CD14-positive monocyte (primary cell): ENCODE data around the gene DAB2. TPM values are rescaled to one million over a fixed set of nuclear protein-coding genes. Genes with fewer than 3 reads are reported as not detected.

ENCODE experiments used
- DNase-seq, 3 donors: peaks; one replicate each; pipeline ENCODE4 v3.0.0-alpha.2; 2011 to 2022
- H2AFZ ChIP-seq: 2 replicates; pipeline ENCODE4 v1.6.0; 2012; ENCODE audit warnings: mild to moderate bottlenecking, low read depth, low read length, inconsistent platforms; ENCODE audit not compliant: insufficient read depth, poor library complexity, severe bottlenecking
- H3K27ac ChIP-seq, 2 donors: 1 replicate in 1 of 2; 2 replicates in 1 of 2; pipeline ENCODE4 v1.5.1; 2012 to 2013; ENCODE audit warnings: low read length in 2 of 2, control low read depth in 1 of 2, inconsistent platforms in 1 of 2, low read depth in 1 of 2, mild to moderate bottlenecking in 1 of 2
- H3K27me3 ChIP-seq, 2 donors: one replicate each; pipeline versions ENCODE4 v1.6.0 to v1.6.1; 2011 to 2013; ENCODE audit warnings: low read length in 2 of 2; ENCODE audit not compliant: control insufficient read depth in 2 of 2, insufficient read depth in 2 of 2
- H3K36me3 ChIP-seq, 2 donors: replicated peaks in 1 of 2; 1 replicate in 1 of 2; 2 replicates in 1 of 2; pipeline versions ENCODE4 v1.5.1 to v1.6.1; 2012 to 2013; ENCODE audit warnings: low read length in 2 of 2, control low read depth in 1 of 2, inconsistent platforms in 1 of 2, mild to moderate bottlenecking in 1 of 2; ENCODE audit not compliant: insufficient read depth in 2 of 2, control insufficient read depth in 1 of 2
- H3K4me1 ChIP-seq, 2 donors: 1 replicate in 1 of 2; 2 replicates in 1 of 2; pipeline versions ENCODE4 v1.5.1 to v1.6.1; 2012 to 2013; ENCODE audit warnings: low read length in 2 of 2, control low read depth in 1 of 2, inconsistent platforms in 1 of 2, mild to moderate bottlenecking in 1 of 2, moderate library complexity in 1 of 2; ENCODE audit not compliant: insufficient read depth in 2 of 2, control insufficient read depth in 1 of 2
- H3K4me2 ChIP-seq: replicated peaks from 2 replicates; pipeline ENCODE3; 2012; ENCODE audit warnings: low read length, moderate library complexity, mild to moderate bottlenecking; ENCODE audit not compliant: poor library complexity, severe bottlenecking; ENCODE audit errors: extremely low read depth
- H3K4me3 ChIP-seq, 3 experiments: fragments of 200-600 bp in 1 of 3; sonication (generic) in 1 of 3; replicated peaks in 1 of 3; 1 replicate in 2 of 3; 2 replicates in 1 of 3; pipeline ENCODE4 v1.5.1; 2011 to 2013; ENCODE audit warnings: low read length in 3 of 3, mild to moderate bottlenecking in 3 of 3, control low read depth in 2 of 3, low read depth in 2 of 3, inconsistent platforms in 1 of 3, moderate library complexity in 1 of 3
- H3K79me2 ChIP-seq: 2 replicates; pipeline ENCODE4 v1.6.0; 2012; ENCODE audit warnings: mild to moderate bottlenecking, control low read depth, inconsistent platforms, low read length, moderate library complexity; ENCODE audit not compliant: insufficient read depth
- H3K9ac ChIP-seq: 2 replicates; pipeline ENCODE4 v1.6.0; 2017; ENCODE audit warnings: low read length, mild to moderate bottlenecking; ENCODE audit not compliant: insufficient read depth, poor library complexity, severe bottlenecking
- H3K9me3 ChIP-seq, 2 donors: replicated peaks in 1 of 2; 1 replicate in 1 of 2; 2 replicates in 1 of 2; pipeline versions ENCODE4 v1.5.1 to v1.6.1; 2012 to 2013; ENCODE audit warnings: low read length in 2 of 2, control low read depth in 1 of 2; ENCODE audit not compliant: control insufficient read depth in 1 of 2, insufficient read depth in 1 of 2
- H4K20me1 ChIP-seq: 2 replicates; pipeline ENCODE4 v1.6.0; 2012; ENCODE audit warnings: mild to moderate bottlenecking, low read length, control low read depth, moderate library complexity; ENCODE audit not compliant: insufficient read depth
- H3K27ac Mint-ChIP-seq, 7 donors: one replicate each; pipeline ENCODE4 v1.8.0; 2020; ENCODE audit warnings: mild to moderate bottlenecking in 7 of 7, mixed read lengths in 7 of 7, moderate library complexity in 6 of 7, inconsistent platforms in 2 of 7
- H3K27me3 Mint-ChIP-seq, 3 donors: one replicate each; pipeline ENCODE4 v1.8.0; 2021 to 2022; ENCODE audit warnings: low read depth in 3 of 3, mild to moderate bottlenecking in 3 of 3, mixed read lengths in 3 of 3, moderate library complexity in 3 of 3, inconsistent platforms in 1 of 3
- H3K36me3 Mint-ChIP-seq, 2 donors: one replicate each; pipeline ENCODE4 v1.8.0; 2020; ENCODE audit warnings: mixed read lengths in 2 of 2, inconsistent platforms in 1 of 2, mild to moderate bottlenecking in 1 of 2
- H3K4me1 Mint-ChIP-seq: one replicate; pipeline ENCODE4 v1.8.0; 2020; ENCODE audit warnings: mild to moderate bottlenecking, mixed read lengths
- H3K4me3 Mint-ChIP-seq, 2 donors: one replicate each; pipeline ENCODE4 v1.8.0; 2020; ENCODE audit warnings: mild to moderate bottlenecking in 2 of 2, mixed read lengths in 2 of 2, moderate library complexity in 1 of 2
- H3K9me3 Mint-ChIP-seq, 7 donors: one replicate each; pipeline ENCODE4 v1.8.0; 2020 to 2022; ENCODE audit warnings: mixed read lengths in 7 of 7, mild to moderate bottlenecking in 6 of 7, moderate library complexity in 6 of 7, inconsistent platforms in 2 of 7
- WGBS: methylation state at CpG from one replicate; pipeline ENCODE4 v1.1.5; 2013; ENCODE audit warnings: missing lambda C conversion rate; ENCODE audit not compliant: insufficient coverage; 5-methylcytosine and 5-hydroxymethylcytosine counted together
- intact Hi-C, 2 donors: fragments of 100-400 bp; cut with micrococcal nuclease; formaldehyde crosslinking; loops; one replicate each; pipeline versions ENCODE4 v1.15.0 to v1.15.1; 2023
- polyA plus RNA-seq, 3 donors: library from polyadenylated mRNA; depleted of rRNA in 1 of 3; unstranded in 2 of 3; stranded (reverse) in 1 of 3; fragments of 300-500 nt in 2 of 3; fragments of >200 nt in 1 of 3; fragmentation: Illumina TruSeq in 2 of 3; gene quantifications; 1 replicate in 2 of 3; 2 replicates in 1 of 3; pipeline ENCODE4 v1.2.3, GENCODE V29; 2012 to 2021
- TF ChIP-seq, protein P1 (sequence below): fragments of 200-600 bp; IDR thresholded peaks from one replicate; pipeline ENCODE4 v1.8.0; 2022; ENCODE audit warnings: antibody characterized with exemption, mild to moderate bottlenecking

DAB2 gene
- polyA plus RNA-seq, 3 donors, result 0.98 to 4.8 (median 3.0) TPM

DNA sequence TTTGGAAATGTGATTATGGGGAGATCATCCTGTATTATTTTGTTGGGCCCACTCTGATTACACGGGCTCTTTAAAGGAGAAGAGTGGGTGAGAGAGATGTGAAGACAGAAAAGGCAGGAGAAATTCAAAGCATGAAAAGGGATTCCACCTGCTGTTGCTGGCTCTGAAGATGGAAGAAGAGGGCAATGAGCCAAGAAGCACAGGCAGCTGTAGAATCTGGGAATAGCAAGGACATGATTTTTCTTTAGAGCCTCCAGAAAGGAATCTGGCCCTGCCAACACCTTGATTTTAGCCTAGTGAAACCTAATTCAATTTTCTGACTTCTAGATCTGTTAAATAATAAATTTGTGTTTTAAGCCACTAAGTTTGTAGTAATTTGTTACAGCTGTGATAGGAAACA is 71.8 kb downstream of the DAB2 start:
- Histone ChIP-seq H3K4me3 (no peak overlapping the region), H4K20me1 (no peaks in the 10 kb centered on the region), H3K4me2 (no peak overlapping the region), H3K4me1 (no peaks in the 10 kb centered on the region), H3K9ac (no peak overlapping the region), H3K36me3 (no peaks in the 10 kb centered on the region), H3K27me3 (no peaks in the 10 kb centered on the region), H3K27ac (no peak overlapping the region), H3K9me3 (peaks cover 10 to 21% of the 10 kb centered on the region in 2 donors), H3K79me2 (no peaks in the 10 kb centered on the region), H2AFZ (no peak overlapping the region)
- Mint-ChIP-seq H3K27ac (no peak overlapping the region), H3K4me3 (no peak overlapping the region), H3K27me3 (peaks cover 0 to 3% (median 0%) of the 10 kb centered on the region in 3 donors), H3K9me3 (peaks cover 22 to 33% (median 25%) of the 10 kb centered on the region in 7 donors), H3K4me1 (no peaks in the 10 kb centered on the region), H3K36me3 (no peaks in the 10 kb centered on the region)
- intact Hi-C loops, result no loop called here
- TF ChIP-seq, protein P1, sequence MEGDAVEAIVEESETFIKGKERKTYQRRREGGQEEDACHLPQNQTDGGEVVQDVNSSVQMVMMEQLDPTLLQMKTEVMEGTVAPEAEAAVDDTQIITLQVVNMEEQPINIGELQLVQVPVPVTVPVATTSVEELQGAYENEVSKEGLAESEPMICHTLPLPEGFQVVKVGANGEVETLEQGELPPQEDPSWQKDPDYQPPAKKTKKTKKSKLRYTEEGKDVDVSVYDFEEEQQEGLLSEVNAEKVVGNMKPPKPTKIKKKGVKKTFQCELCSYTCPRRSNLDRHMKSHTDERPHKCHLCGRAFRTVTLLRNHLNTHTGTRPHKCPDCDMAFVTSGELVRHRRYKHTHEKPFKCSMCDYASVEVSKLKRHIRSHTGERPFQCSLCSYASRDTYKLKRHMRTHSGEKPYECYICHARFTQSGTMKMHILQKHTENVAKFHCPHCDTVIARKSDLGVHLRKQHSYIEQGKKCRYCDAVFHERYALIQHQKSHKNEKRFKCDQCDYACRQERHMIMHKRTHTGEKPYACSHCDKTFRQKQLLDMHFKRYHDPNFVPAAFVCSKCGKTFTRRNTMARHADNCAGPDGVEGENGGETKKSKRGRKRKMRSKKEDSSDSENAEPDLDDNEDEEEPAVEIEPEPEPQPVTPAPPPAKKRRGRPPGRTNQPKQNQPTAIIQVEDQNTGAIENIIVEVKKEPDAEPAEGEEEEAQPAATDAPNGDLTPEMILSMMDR, result no peak
- WGBS, result 92% methylated on average over 1 of the region's 1 CpG
- DNase-seq, result no peak

DNA sequence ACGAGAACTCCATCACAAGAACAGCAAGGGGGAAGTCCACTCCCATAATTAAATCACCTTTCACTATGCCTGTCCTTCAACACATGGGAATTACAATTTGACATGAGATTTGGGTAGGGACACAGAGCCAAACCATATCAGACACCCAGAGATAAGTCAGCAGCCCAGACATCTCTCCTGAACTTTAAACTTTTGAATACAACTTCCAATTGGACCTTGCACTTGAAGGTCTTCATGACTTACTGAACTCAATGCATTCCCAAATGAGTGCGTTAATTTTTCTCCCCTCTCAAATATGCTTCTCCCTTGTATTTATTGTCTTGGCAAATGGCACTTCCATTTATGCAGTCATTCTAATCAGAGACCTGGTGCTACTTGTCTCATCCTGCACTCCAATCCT is 72.6 kb downstream of the DAB2 start:
- H3K27ac ChIP-seq, result no peak overlapping the region

More for the DNA sequence above, 72.6 kb downstream of the DAB2 start:
- Histone ChIP-seq H4K20me1 (no peaks in the 10 kb centered on the region), H3K27me3 (no peaks in the 10 kb centered on the region), H3K36me3 (no peaks in the 10 kb centered on the region), H3K9ac (no peak overlapping the region), H3K4me1 (no peaks in the 10 kb centered on the region), H3K9me3 (peaks cover 10 to 21% of the 10 kb centered on the region in 2 donors), H3K79me2 (no peaks in the 10 kb centered on the region), H3K4me2 (no peak overlapping the region), H3K4me3 (no peak overlapping the region), H2AFZ (no peak overlapping the region)
- peaks cover 0 to 3% (median 0%) of the 10 kb centered on the region in 3 donors for H3K27me3 Mint-ChIP-seq
- no peak overlapping the region for H3K4me3 Mint-ChIP-seq
- no peak for DNase-seq
- peaks cover 22 to 33% (median 26%) of the 10 kb centered on the region in 7 donors for H3K9me3 Mint-ChIP-seq
- no peak overlapping the region for H3K27ac Mint-ChIP-seq
- intact Hi-C loops, result no loop called here
- TF ChIP-seq, protein P1, result no peak
- H3K4me1 Mint-ChIP-seq, result no peaks in the 10 kb centered on the region
- H3K36me3 Mint-ChIP-seq, result no peaks in the 10 kb centered on the region
- WGBS, result 100% methylated on average over 1 of the region's 2 CpGs
